Endothelial cell of umbilical vein (primary cell): ENCODE data around the gene RNF40. TPM values are rescaled to one million over a fixed set of nuclear protein-coding genes. Genes with fewer than 3 reads are reported as not detected.

Source experiments
- BruUV-seq: library from RNA; stranded (reverse); fragments of 400-500 nt; replicated peaks from 2 replicates; lab custom pipeline; 2021; lab: Mats Ljungman, UMichigan
- CTCF ChIA-PET: fragments of 300-600, 350-600 bp; sonication (Branson Sonifier 250); formaldehyde crosslinking; loops from one replicate; lab custom pipeline; 2021; ENCODE audit warnings: antibody characterized with exemption, inconsistent platforms; lab: Charles Lee
- POLR2A ChIA-PET: fragments of 300-600, 350-600 bp; sonication (Branson Sonifier 250); formaldehyde crosslinking; loops from one replicate; lab custom pipeline; 2021; ENCODE audit warnings: antibody characterized with exemption, inconsistent platforms; lab: Charles Lee
- DNase-seq: peaks from one replicate; pipeline ENCODE4 v3.0.0-alpha.2; 2011; ENCODE audit warnings: low read depth, low spot score
- FAIRE-seq: peaks from 2 replicates; lab custom pipeline; 2011; peaks lifted over from hg19 to GRCh38; lab: Jason Lieb, UNC
- H2AFZ ChIP-seq: 2 replicates; pipeline ENCODE4 v1.6.0; 2012; ENCODE audit warnings: low read depth, low read length, control low read depth, inconsistent platforms
- H3K27ac ChIP-seq: 2 replicates; pipeline ENCODE4 v1.5.1; 2011; ENCODE audit warnings: low read depth, mild to moderate bottlenecking, control low read depth, low read length, moderate library complexity; ENCODE audit not compliant: insufficient read depth
- H3K27me3 ChIP-seq, 2 experiments: 2 replicates each; pipeline versions ENCODE4 v1.6.0 to v1.6.1; 2011; ENCODE audit warnings: low read length in 2 of 2, mixed read lengths in 1 of 2; ENCODE audit not compliant: control insufficient read depth in 2 of 2, insufficient read depth in 2 of 2
- H3K36me3 ChIP-seq, 2 experiments: 2 replicates in 1 of 2; 3 replicates in 1 of 2; pipeline ENCODE4 v1.5.1; 2011; ENCODE audit warnings: low read length in 2 of 2, mild to moderate bottlenecking in 1 of 2, moderate library complexity in 1 of 2; ENCODE audit not compliant: control insufficient read depth in 2 of 2, insufficient read depth in 2 of 2; ENCODE audit errors: extremely low read depth in 1 of 2
- H3K4me1 ChIP-seq: 3 replicates; pipeline ENCODE4 v1.5.1; 2011; ENCODE audit warnings: mild to moderate bottlenecking, low read length; ENCODE audit not compliant: control insufficient read depth, insufficient read depth; ENCODE audit errors: extremely low read depth
- H3K4me2 ChIP-seq: 2 replicates; pipeline ENCODE4 v1.6.1; 2011; ENCODE audit warnings: low read length, control low read depth, mixed read lengths; ENCODE audit not compliant: insufficient read depth
- H3K4me3 ChIP-seq, 3 experiments: fragments of 200-600 bp in 1 of 3; sonication (generic), shearing (Covaris generic) in 1 of 3; replicated peaks in 1 of 3; 2 replicates each; pipeline ENCODE4 v1.5.1; 2011 to 2016; ENCODE audit warnings: control low read depth in 3 of 3, low read length in 3 of 3, mild to moderate bottlenecking in 2 of 3, inconsistent platforms in 1 of 3, low read depth in 1 of 3, moderate library complexity in 1 of 3; ENCODE audit not compliant: insufficient read depth in 1 of 3
- H3K79me2 ChIP-seq: 2 replicates; pipeline ENCODE4 v1.6.0; 2012; ENCODE audit warnings: low read length, inconsistent platforms; ENCODE audit not compliant: control insufficient read depth, insufficient read depth
- H3K9ac ChIP-seq: replicated peaks from 2 replicates; pipeline ENCODE3; 2011; ENCODE audit warnings: low read length, control low read depth; ENCODE audit not compliant: insufficient read depth; ENCODE audit errors: extremely low read depth
- H3K9me1 ChIP-seq: replicated peaks from 3 replicates; pipeline ENCODE4 v1.6.0; 2011; ENCODE audit warnings: mild to moderate bottlenecking, low read length; ENCODE audit not compliant: control insufficient read depth, insufficient read depth; ENCODE audit errors: extremely low read depth
- H3K9me3 ChIP-seq: replicated peaks from 2 replicates; pipeline ENCODE4 v1.5.1; 2012; ENCODE audit warnings: low read length, inconsistent platforms; ENCODE audit not compliant: control insufficient read depth, insufficient read depth
- H4K20me1 ChIP-seq: replicated peaks from 2 replicates; pipeline ENCODE3; 2011; ENCODE audit warnings: mild to moderate bottlenecking, low read length; ENCODE audit not compliant: control insufficient read depth, insufficient read depth; ENCODE audit errors: extremely low read depth
- CTCF ChIP-seq, 2 donors: IDR thresholded peaks; 1 replicate in 1 of 2; 2 replicates in 1 of 2; pipeline ENCODE4 v1.5.1; 2011; ENCODE audit warnings: low read length in 2 of 2, mild to moderate bottlenecking in 2 of 2, moderate library complexity in 2 of 2, control low read depth in 1 of 2, inconsistent platforms in 1 of 2, low read depth in 1 of 2; ENCODE audit not compliant: insufficient read depth in 1 of 2; ENCODE audit errors: extremely low read depth in 1 of 2
- EZH2 ChIP-seq: IDR thresholded peaks from 2 replicates; pipeline ENCODE4 v1.6.1; 2012; ENCODE audit warnings: borderline replicate concordance, low read depth, mild to moderate bottlenecking, moderate library complexity, low read length, inconsistent platforms; ENCODE audit not compliant: severe bottlenecking
- GATA2 ChIP-seq: IDR thresholded peaks from 2 replicates; pipeline ENCODE4 v1.7.0; 2011; ENCODE audit warnings: low read depth, mild to moderate bottlenecking, moderate library complexity, mixed read lengths, low read length; ENCODE audit not compliant: insufficient read length, insufficient read depth
- JUN ChIP-seq: IDR thresholded peaks from 2 replicates; pipeline ENCODE4 v1.6.1; 2011; ENCODE audit warnings: borderline replicate concordance, low read depth; ENCODE audit not compliant: insufficient read length, insufficient read depth
- MAX ChIP-seq: IDR thresholded peaks from 2 replicates; pipeline ENCODE4 v1.6.1; 2011; ENCODE audit not compliant: insufficient read depth, insufficient read length
- MYC ChIP-seq: IDR thresholded peaks from one replicate; pipeline ENCODE4 v1.6.1; 2011; ENCODE audit warnings: mild to moderate bottlenecking, low read depth, low read length
- POLR2A ChIP-seq: IDR thresholded peaks from 2 replicates; pipeline ENCODE4 v1.6.1; 2012; ENCODE audit warnings: low read depth, mild to moderate bottlenecking, control low read depth, low read length
- POLR2AphosphoS5 ChIP-seq: IDR thresholded peaks from 2 replicates; pipeline ENCODE4 v1.6.1; 2012; ENCODE audit warnings: low read depth, mild to moderate bottlenecking, control low read depth, low read length, moderate library complexity; ENCODE audit not compliant: insufficient read depth
- dilution Hi-C: fragments of 300-500 bp; cut with MboI; formaldehyde crosslinking; loops from one replicate; pipeline ENCODE4 v1.15.0; 2019; ENCODE audit warnings: low sequenced_read_pairs; ENCODE audit not compliant: extremely low pct_ligation_motif_present
- intact Hi-C: fragments of 100-400 bp; cut with micrococcal nuclease; formaldehyde crosslinking; loops from one replicate; pipeline ENCODE4 v1.10.0; 2022
- polyA plus RNA-seq, 4 experiments: library from polyadenylated mRNA; depleted of rRNA in 3 of 4; stranded (reverse) in 3 of 4; unstranded in 1 of 4; fragments of >200 nt; gene quantifications; 2 replicates each; pipeline versions ENCODE4 v1.2.1 to v1.2.3, GENCODE V29; 2011 to 2012; ENCODE audit warnings: missing spikeins in 1 of 4
- total RNA-seq: library from RNA; stranded (reverse); gene quantifications from 2 replicates; pipeline ENCODE4 v1.2.3, GENCODE V29; 2021

Gene RNF40
- total and polyA plus RNA-seq, 2 donors (not counting 3 experiments of a cell fraction or from before 2014, with no cell fraction given), result 60.5 to 102 TPM

DNA sequence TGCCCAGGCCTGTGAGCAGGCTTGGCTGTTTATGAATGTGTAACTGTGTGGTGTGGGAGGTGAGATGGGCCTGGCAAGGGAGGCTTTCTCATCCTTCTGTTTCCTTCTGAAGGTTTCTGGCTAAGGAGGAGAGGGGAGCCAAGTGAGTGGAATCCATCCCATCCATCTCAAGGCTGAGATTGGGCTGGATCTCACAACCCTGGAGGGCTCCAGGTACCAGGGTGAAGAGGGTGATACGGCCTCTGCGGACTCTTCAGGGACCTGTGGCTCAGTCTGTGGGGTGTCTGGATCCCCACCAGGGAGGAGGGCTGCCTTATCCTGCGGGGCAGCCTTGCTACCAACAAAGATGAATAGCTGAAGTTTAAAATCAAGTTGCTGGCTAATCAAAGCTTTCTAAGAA lies 17.9 kb downstream of the RNF40 start:
- CTCF ChIA-PET, result no interaction called here
- H3K4me3 ChIP-seq, result no peak overlapping the region
- POLR2A ChIA-PET, result no interaction called here
- H4K20me1 ChIP-seq, result no peaks in the 10 kb centered on the region
- intact Hi-C loops (no loop called here), dilution Hi-C loops (no loop called here)
- no peak for FAIRE-seq
- no peak overlapping the region for H3K9ac ChIP-seq
- H3K4me2 ChIP-seq, result no peak overlapping the region
- H3K27ac ChIP-seq, result no peak overlapping the region
- no TSS peak for BruUV-seq
- DNase-seq, result no peak
- H3K79me2 ChIP-seq, result no peaks in the 10 kb centered on the region
- H3K9me1 ChIP-seq, result no peaks in the 10 kb centered on the region
- no peaks in the 10 kb centered on the region for H3K27me3 ChIP-seq
- peaks cover 0 to 19% of the 10 kb centered on the region in 2 experiments for H3K36me3 ChIP-seq
- H3K9me3 ChIP-seq, result no peaks in the 10 kb centered on the region
- TF ChIP-seq EZH2 (no peak), JUN (no peak), GATA2 (no peak), POLR2AphosphoS5 (no peak), MAX (no peak), POLR2A (no peak), CTCF (IDR thresholded peaks at IDR 0.05; ENCODE audit: extremely low read depth in 1 of 2, insufficient read depth in 1 of 2, low read depth in 1 of 2, low read length in 2 of 2) (no peak), MYC (no peak)
- H2AFZ ChIP-seq, result no peak overlapping the region
- H3K4me1 ChIP-seq, result peaks cover 6% of the 10 kb centered on the region
